H1 (cell line): ENCODE measurements around the gene CCDC127. TPM values are rescaled to one million over a fixed set of nuclear protein-coding genes. Genes with fewer than 3 reads are reported as not detected.

ENCODE experiments used
- EZH2 ChIP-seq: fragments of 200-600 bp; sonication (generic); IDR thresholded peaks from 2 replicates; pipeline ENCODE4 v1.7.1; 2012; ENCODE audit warnings: low read depth, mild to moderate bottlenecking, moderate library complexity, low read length, inconsistent platforms; ENCODE audit not compliant: severe bottlenecking
- PHF8 ChIP-seq: fragments of 200-600 bp; sonication (generic); conservative IDR thresholded peaks from 2 replicates; pipeline ENCODE4 v1.7.1; 2012; ENCODE audit warnings: low read depth, mild to moderate bottlenecking, inconsistent platforms, low read length, moderate library complexity
- TAF7 ChIP-seq: optimal IDR thresholded peaks from 2 replicates; pipeline ENCODE3; 2011; ENCODE audit warnings: low read depth, mild to moderate bottlenecking, inconsistent platforms, low read length, moderate library complexity, borderline replicate concordance
- polyA plus RNA-seq, 7 experiments: library from polyadenylated mRNA; depleted of rRNA in 3 of 7; stranded (reverse) in 5 of 7; unstranded in 2 of 7; fragments of >200 nt in 5 of 7; fragments of 200-250 nt in 2 of 7; gene quantifications; 1 replicate in 5 of 7; 2 replicates in 1 of 7; 4 replicates in 1 of 7; pipeline versions ENCODE4 v1.2.1 to v1.2.3, GENCODE V29; 2011 to 2013; ENCODE audit warnings: missing spikeins in 2 of 7, mixed read lengths in 2 of 7
- total RNA-seq: library from RNA; stranded (reverse); fragmentation: NEBNext Ultra II Directional; extraction: Animal tissue kit (Norgen Biotek cat#: 25700); gene quantifications from 2 replicates; pipeline ENCODE4 v1.2.1, GENCODE V29; 2021
- TF ChIP-seq, protein P1 (sequence below): fragments of 300-600 bp; sonication (generic); IDR thresholded peaks from 2 replicates; pipeline ENCODE4 v1.7.1; 2012; ENCODE audit warnings: low read length, moderate library complexity, mild to moderate bottlenecking, inconsistent platforms; ENCODE audit not compliant: insufficient replicate concordance

Gene CCDC127
- total and polyA plus RNA-seq, 2 of the 8 experiments (the other 6 are each of a cell fraction or from before 2014, with no cell fraction given): 2.9 to 8.0 TPM

DNA sequence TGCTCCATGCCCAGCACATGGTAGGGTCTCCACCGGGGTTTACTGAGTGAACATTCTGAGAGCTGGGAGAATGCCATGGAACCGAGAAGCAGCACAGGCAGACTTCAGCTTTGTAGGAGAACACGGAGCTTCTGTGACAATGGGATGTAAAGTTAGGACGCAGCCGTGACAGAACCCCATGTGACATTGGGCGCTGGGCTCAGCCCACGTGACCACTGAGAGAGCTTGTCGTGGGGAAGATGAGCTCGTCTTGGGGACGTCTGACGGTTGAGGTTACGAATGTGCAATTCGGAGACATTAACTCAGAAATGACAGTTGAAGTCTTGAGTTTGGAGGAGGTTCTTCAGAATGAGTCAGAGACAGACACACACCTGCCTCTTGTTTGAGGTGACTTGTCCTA, 13.7 kb upstream of the CCDC127 start (continued):
- TF ChIP-seq, protein P1, sequence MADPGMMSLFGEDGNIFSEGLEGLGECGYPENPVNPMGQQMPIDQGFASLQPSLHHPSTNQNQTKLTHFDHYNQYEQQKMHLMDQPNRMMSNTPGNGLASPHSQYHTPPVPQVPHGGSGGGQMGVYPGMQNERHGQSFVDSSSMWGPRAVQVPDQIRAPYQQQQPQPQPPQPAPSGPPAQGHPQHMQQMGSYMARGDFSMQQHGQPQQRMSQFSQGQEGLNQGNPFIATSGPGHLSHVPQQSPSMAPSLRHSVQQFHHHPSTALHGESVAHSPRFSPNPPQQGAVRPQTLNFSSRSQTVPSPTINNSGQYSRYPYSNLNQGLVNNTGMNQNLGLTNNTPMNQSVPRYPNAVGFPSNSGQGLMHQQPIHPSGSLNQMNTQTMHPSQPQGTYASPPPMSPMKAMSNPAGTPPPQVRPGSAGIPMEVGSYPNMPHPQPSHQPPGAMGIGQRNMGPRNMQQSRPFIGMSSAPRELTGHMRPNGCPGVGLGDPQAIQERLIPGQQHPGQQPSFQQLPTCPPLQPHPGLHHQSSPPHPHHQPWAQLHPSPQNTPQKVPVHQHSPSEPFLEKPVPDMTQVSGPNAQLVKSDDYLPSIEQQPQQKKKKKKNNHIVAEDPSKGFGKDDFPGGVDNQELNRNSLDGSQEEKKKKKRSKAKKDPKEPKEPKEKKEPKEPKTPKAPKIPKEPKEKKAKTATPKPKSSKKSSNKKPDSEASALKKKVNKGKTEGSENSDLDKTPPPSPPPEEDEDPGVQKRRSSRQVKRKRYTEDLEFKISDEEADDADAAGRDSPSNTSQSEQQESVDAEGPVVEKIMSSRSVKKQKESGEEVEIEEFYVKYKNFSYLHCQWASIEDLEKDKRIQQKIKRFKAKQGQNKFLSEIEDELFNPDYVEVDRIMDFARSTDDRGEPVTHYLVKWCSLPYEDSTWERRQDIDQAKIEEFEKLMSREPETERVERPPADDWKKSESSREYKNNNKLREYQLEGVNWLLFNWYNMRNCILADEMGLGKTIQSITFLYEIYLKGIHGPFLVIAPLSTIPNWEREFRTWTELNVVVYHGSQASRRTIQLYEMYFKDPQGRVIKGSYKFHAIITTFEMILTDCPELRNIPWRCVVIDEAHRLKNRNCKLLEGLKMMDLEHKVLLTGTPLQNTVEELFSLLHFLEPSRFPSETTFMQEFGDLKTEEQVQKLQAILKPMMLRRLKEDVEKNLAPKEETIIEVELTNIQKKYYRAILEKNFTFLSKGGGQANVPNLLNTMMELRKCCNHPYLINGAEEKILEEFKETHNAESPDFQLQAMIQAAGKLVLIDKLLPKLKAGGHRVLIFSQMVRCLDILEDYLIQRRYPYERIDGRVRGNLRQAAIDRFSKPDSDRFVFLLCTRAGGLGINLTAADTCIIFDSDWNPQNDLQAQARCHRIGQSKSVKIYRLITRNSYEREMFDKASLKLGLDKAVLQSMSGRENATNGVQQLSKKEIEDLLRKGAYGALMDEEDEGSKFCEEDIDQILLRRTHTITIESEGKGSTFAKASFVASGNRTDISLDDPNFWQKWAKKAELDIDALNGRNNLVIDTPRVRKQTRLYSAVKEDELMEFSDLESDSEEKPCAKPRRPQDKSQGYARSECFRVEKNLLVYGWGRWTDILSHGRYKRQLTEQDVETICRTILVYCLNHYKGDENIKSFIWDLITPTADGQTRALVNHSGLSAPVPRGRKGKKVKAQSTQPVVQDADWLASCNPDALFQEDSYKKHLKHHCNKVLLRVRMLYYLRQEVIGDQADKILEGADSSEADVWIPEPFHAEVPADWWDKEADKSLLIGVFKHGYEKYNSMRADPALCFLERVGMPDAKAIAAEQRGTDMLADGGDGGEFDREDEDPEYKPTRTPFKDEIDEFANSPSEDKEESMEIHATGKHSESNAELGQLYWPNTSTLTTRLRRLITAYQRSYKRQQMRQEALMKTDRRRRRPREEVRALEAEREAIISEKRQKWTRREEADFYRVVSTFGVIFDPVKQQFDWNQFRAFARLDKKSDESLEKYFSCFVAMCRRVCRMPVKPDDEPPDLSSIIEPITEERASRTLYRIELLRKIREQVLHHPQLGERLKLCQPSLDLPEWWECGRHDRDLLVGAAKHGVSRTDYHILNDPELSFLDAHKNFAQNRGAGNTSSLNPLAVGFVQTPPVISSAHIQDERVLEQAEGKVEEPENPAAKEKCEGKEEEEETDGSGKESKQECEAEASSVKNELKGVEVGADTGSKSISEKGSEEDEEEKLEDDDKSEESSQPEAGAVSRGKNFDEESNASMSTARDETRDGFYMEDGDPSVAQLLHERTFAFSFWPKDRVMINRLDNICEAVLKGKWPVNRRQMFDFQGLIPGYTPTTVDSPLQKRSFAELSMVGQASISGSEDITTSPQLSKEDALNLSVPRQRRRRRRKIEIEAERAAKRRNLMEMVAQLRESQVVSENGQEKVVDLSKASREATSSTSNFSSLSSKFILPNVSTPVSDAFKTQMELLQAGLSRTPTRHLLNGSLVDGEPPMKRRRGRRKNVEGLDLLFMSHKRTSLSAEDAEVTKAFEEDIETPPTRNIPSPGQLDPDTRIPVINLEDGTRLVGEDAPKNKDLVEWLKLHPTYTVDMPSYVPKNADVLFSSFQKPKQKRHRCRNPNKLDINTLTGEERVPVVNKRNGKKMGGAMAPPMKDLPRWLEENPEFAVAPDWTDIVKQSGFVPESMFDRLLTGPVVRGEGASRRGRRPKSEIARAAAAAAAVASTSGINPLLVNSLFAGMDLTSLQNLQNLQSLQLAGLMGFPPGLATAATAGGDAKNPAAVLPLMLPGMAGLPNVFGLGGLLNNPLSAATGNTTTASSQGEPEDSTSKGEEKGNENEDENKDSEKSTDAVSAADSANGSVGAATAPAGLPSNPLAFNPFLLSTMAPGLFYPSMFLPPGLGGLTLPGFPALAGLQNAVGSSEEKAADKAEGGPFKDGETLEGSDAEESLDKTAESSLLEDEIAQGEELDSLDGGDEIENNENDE: no peak
- TF ChIP-seq TAF7 (no peak), EZH2 (no peak), PHF8 (no peak)
- TF ChIP-seq, all 59 proteins: peak for 0
